Neuronal stem cell (in vitro differentiated cells): ENCODE measurements around the gene BRAF.
"Not testable (repeated sequence)": the region's sequence is repeated elsewhere in the genome, so short reads cannot be mapped to it uniquely, and the experiment has no call there.

Source experiments
- DNase-seq: peaks from one replicate; pipeline ENCODE4 v3.0.0-alpha.2; 2013; ENCODE audit warnings: low spot score
- H2AFZ ChIP-seq: one replicate; pipeline ENCODE4 v1.6.1; 2013; ENCODE audit warnings: mild to moderate bottlenecking, low read length, inconsistent platforms
- H2AK5ac ChIP-seq: 2 replicates; pipeline ENCODE4 v1.6.1; 2013; ENCODE audit warnings: low read depth, mild to moderate bottlenecking, inconsistent platforms, low read length, moderate library complexity, mixed read lengths
- H2BK120ac ChIP-seq: 2 replicates; pipeline ENCODE4 v1.6.1; 2013; ENCODE audit warnings: low read depth, mild to moderate bottlenecking, inconsistent platforms, low read length, moderate library complexity, mixed read lengths
- H2BK12ac ChIP-seq: one replicate; pipeline ENCODE4 v1.6.1; 2013; ENCODE audit warnings: low read length, inconsistent platforms
- H2BK15ac ChIP-seq: 2 replicates; pipeline ENCODE4 v1.6.1; 2013; ENCODE audit warnings: mild to moderate bottlenecking, low read length, inconsistent platforms, mixed read lengths
- H2BK5ac ChIP-seq: one replicate; pipeline ENCODE4 v1.6.1; 2013; ENCODE audit warnings: inconsistent platforms, mild to moderate bottlenecking, low read length, moderate library complexity
- H3K14ac ChIP-seq: one replicate; pipeline ENCODE4 v1.6.1; 2013; ENCODE audit warnings: low read length, inconsistent platforms
- H3K18ac ChIP-seq: 2 replicates; pipeline ENCODE4 v1.6.1; 2013; ENCODE audit warnings: low read length, inconsistent platforms
- H3K23ac ChIP-seq: 2 replicates; pipeline ENCODE4 v1.6.1; 2013; ENCODE audit warnings: low read depth, mild to moderate bottlenecking, mixed read lengths, low read length, inconsistent platforms; ENCODE audit not compliant: poor library complexity
- H3K27ac ChIP-seq: replicated peaks from 3 replicates; pipeline ENCODE4 v1.5.1; 2013; ENCODE audit warnings: low read length, inconsistent platforms
- H3K27me3 ChIP-seq, 3 experiments: 2 replicates each; pipeline ENCODE4 v1.6.1; 2013; ENCODE audit warnings: low read length in 3 of 3, mild to moderate bottlenecking in 2 of 3, inconsistent platforms in 1 of 3, low read depth in 1 of 3, mixed read lengths in 1 of 3, moderate library complexity in 1 of 3; ENCODE audit not compliant: control insufficient read depth in 3 of 3, insufficient read depth in 3 of 3
- H3K36me3 ChIP-seq, 2 donors: replicated peaks in 1 of 2; 2 replicates each; pipeline ENCODE4 v1.6.1; 2013; ENCODE audit warnings: low read length in 2 of 2; ENCODE audit not compliant: control insufficient read depth in 2 of 2, insufficient read depth in 2 of 2
- H3K4ac ChIP-seq: 2 replicates; pipeline ENCODE4 v1.6.1; 2013; ENCODE audit warnings: inconsistent platforms, mild to moderate bottlenecking, low read length, moderate library complexity
- H3K4me1 ChIP-seq, 2 donors: 1 replicate in 1 of 2; 2 replicates in 1 of 2; pipeline ENCODE4 v1.6.1; 2013; ENCODE audit warnings: low read length in 2 of 2, low read depth in 1 of 2; ENCODE audit not compliant: control insufficient read depth in 2 of 2, insufficient read depth in 1 of 2
- H3K4me2 ChIP-seq: one replicate; pipeline ENCODE4 v1.6.1; 2013; ENCODE audit warnings: mild to moderate bottlenecking, low read length, inconsistent platforms; ENCODE audit not compliant: insufficient read depth, poor library complexity, severe bottlenecking
- H3K4me3 ChIP-seq, 2 donors: 2 replicates each; pipeline ENCODE4 v1.5.1; 2013; ENCODE audit warnings: low read length in 2 of 2, mild to moderate bottlenecking in 2 of 2, inconsistent platforms in 1 of 2, moderate library complexity in 1 of 2
- H3K79me1 ChIP-seq: one replicate; pipeline ENCODE4 v1.6.1; 2013; ENCODE audit warnings: low read depth, mild to moderate bottlenecking, inconsistent platforms, low read length, moderate library complexity
- H3K9ac ChIP-seq: one replicate; pipeline ENCODE4 v1.6.1; 2013; ENCODE audit warnings: mild to moderate bottlenecking, low read depth, low read length, inconsistent platforms; ENCODE audit not compliant: poor library complexity
- H3K9me3 ChIP-seq, 2 donors: replicated peaks in 1 of 2; 2 replicates each; pipeline versions ENCODE3 to v1.6.1; 2013; ENCODE audit warnings: low read length in 2 of 2, mild to moderate bottlenecking in 2 of 2, inconsistent platforms in 1 of 2, low read depth in 1 of 2, mixed read lengths in 1 of 2, moderate library complexity in 1 of 2; ENCODE audit not compliant: control insufficient read depth in 2 of 2, insufficient read depth in 1 of 2
- H4K8ac ChIP-seq: one replicate; pipeline ENCODE4 v1.6.1; 2013; ENCODE audit warnings: low read depth, mild to moderate bottlenecking, inconsistent platforms, low read length, moderate library complexity
- H4K91ac ChIP-seq: one replicate; pipeline ENCODE4 v1.6.1; 2013; ENCODE audit warnings: low read length, low read depth, mild to moderate bottlenecking, inconsistent platforms; ENCODE audit not compliant: poor library complexity
- WGBS, 2 donors: extraction: QIAGEN DNeasy Blood & Tissue Kit; methylation state at CpG; one replicate each; pipeline ENCODE4 v1.1.7; 2013; ENCODE audit warnings: missing lambda C conversion rate in 2 of 2, mixed read lengths in 1 of 2; ENCODE audit not compliant: insufficient read length in 2 of 2, insufficient replicate concordance in 1 of 2; ENCODE audit errors: extremely low coverage in 2 of 2; 5-methylcytosine and 5-hydroxymethylcytosine counted together

BRAF gene

DNA sequence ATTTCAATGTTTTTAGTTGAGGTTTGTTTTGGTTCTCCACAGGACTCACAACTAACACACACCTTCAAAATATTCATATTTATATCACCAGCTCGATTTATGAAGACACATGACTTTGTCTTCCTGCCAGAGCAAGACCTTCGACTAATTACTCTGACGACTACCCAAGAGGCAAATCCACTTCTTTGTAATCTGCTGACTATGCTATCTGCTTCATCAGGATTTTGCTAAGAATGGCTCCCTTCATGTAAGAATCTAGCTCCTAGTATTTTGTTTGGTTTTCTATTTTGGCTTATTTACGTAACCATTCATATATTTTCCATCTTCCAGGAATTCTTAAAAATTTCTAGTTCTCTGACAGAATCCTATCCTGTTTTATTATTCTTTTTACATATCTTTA, 93.0 kb downstream of the BRAF start:
- peaks cover 0 to 55% of the 10 kb centered on the region in 2 donors for H3K36me3 ChIP-seq
- no peak overlapping the region for H3K4me2 ChIP-seq
- no peak overlapping the region for H3K23ac ChIP-seq
- no peak overlapping the region for H4K91ac ChIP-seq
- H3K18ac ChIP-seq: no peak overlapping the region
- H3K27ac ChIP-seq: no peak overlapping the region
- no peak overlapping the region for H2BK120ac ChIP-seq
- no peak for DNase-seq
- no peak overlapping the region for H2AK5ac ChIP-seq
- H3K79me1 ChIP-seq: no peaks in the 10 kb centered on the region
- H3K4ac ChIP-seq: no peak overlapping the region
- no peaks in the 10 kb centered on the region for H3K9me3 ChIP-seq
- no CpG with 5 or more reads among the region's 4 CpGs for WGBS, 2 donors
- H2AFZ ChIP-seq: no peak overlapping the region
- H4K8ac ChIP-seq: no peak overlapping the region
- no peak overlapping the region for H3K9ac ChIP-seq
- no peak overlapping the region for H3K14ac ChIP-seq
- no peak overlapping the region for H2BK15ac ChIP-seq
- no peak overlapping the region for H3K4me3 ChIP-seq
- no peaks in the 10 kb centered on the region for H3K4me1 ChIP-seq
- H3K27me3 ChIP-seq: no peaks in the 10 kb centered on the region
- H2BK5ac ChIP-seq: no peak overlapping the region
- H2BK12ac ChIP-seq: no peak overlapping the region

DNA sequence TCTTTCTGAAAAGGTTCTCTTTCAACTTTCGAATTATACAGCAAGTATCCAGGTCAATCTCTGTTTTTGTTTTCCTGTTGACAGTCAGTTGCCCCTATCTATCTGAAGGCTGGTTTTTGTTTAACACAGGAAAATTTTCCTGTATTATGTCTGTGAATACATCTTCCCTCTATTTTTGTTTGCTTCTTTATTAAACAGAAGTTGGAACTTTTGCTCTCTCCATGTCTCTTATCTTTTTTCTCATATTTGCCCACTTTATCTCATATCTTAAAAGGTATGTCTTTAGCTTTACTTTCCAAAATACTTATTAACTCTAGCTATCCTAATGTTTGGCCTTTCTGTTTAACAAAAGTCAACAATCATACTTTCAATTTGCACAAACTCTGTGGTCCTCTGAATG, 95.0 kb downstream of the BRAF start:
- H3K36me3 ChIP-seq: peaks cover 0 to 45% of the 10 kb centered on the region in 2 donors
- no peak overlapping the region for H4K91ac ChIP-seq
- H2BK15ac ChIP-seq: no peak overlapping the region
- no peaks in the 10 kb centered on the region for H3K79me1 ChIP-seq
- no peak overlapping the region for H3K4me2 ChIP-seq
- no peak overlapping the region for H2AFZ ChIP-seq
- H2AK5ac ChIP-seq: no peak overlapping the region
- H3K27ac ChIP-seq: no peak overlapping the region
- H3K4ac ChIP-seq: no peak overlapping the region
- no peak overlapping the region for H3K23ac ChIP-seq
- no peak overlapping the region for H3K18ac ChIP-seq
- no CpG with 5 or more reads among the region's 1 CpG for WGBS, 2 donors
- DNase-seq: no peak
- H3K27me3 ChIP-seq: no peaks in the 10 kb centered on the region
- no peak overlapping the region for H2BK120ac ChIP-seq
- H3K9ac ChIP-seq: no peak overlapping the region
- no peak overlapping the region for H2BK12ac ChIP-seq
- H4K8ac ChIP-seq: no peak overlapping the region
- H3K4me3 ChIP-seq: no peak overlapping the region
- no peak overlapping the region for H2BK5ac ChIP-seq
- H3K14ac ChIP-seq: no peak overlapping the region
- H3K9me3 ChIP-seq: no peaks in the 10 kb centered on the region
- no peaks in the 10 kb centered on the region for H3K4me1 ChIP-seq

DNA sequence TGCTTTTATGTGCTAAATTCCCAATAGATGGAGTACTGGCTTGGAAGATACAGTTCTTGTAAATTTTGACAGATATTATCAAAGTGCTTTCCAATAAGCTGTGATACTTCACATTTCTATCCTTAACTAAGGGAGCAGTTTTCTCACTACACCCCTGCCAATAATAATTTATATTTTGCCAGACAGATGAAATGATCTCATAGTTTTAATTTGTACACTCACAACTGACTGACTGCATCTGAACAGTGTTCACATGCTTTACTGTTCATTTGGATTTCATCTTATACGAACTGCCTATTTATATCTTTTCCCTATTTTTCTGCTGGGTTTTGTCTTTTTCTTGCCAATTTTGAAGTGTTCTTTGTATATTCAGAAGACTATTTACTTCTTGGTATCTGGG, 96.0 kb downstream of the BRAF start:
- Histone ChIP-seq H3K18ac (no peak overlapping the region), H2AFZ (no peak overlapping the region), H3K4me3 (no peak overlapping the region), H3K23ac (no peak overlapping the region), H3K9ac (no peak overlapping the region), H3K14ac (no peak overlapping the region), H3K36me3 (peaks cover 0 to 37% of the 10 kb centered on the region in 2 donors), H2BK5ac (no peak overlapping the region), H3K79me1 (no peaks in the 10 kb centered on the region), H3K27me3 (no peaks in the 10 kb centered on the region), H2BK120ac (no peak overlapping the region), H4K91ac (no peak overlapping the region), H3K4me2 (no peak overlapping the region), H4K8ac (no peak overlapping the region), H3K4ac (no peak overlapping the region), H3K9me3 (no peaks in the 10 kb centered on the region), H2AK5ac (no peak overlapping the region), H2BK12ac (no peak overlapping the region), H3K4me1 (no peaks in the 10 kb centered on the region), H2BK15ac (no peak overlapping the region), H3K27ac (no peak overlapping the region)
- no CpG with 5 or more reads among the region's 1 CpG for WGBS, 2 donors
- no peak for DNase-seq

DNA sequence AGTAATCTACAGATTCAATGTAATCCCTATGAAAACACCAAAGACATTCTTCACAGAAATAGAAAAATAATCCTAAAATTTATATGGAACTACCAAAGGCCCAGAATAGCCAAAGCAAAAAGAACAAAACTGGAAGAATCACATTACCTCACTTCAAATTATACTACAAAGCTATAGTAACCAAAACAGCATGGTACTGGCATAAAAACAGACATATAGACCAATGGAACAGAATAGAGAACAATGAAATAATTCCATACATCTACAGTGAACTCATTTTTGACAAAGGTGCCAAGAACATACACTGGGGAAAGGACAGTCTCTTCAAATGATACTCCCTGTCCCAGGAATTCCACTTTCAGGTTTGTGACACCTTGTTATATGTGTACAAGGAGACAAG, 107.3 kb downstream of the BRAF start:
- H2BK15ac ChIP-seq: not testable (repeated sequence)

More for the DNA sequence above, 107.3 kb downstream of the BRAF start:
- not testable (repeated sequence) for H3K4me2 ChIP-seq, H3K4me3 ChIP-seq, H3K23ac ChIP-seq, H2BK12ac ChIP-seq, H3K4ac ChIP-seq, H3K14ac ChIP-seq, H2AK5ac ChIP-seq, H3K27ac ChIP-seq, H3K27me3 ChIP-seq, H3K18ac ChIP-seq, DNase-seq, H2BK120ac ChIP-seq, H2AFZ ChIP-seq, H3K4me1 ChIP-seq, H2BK5ac ChIP-seq, H3K79me1 ChIP-seq, H4K91ac ChIP-seq, H3K36me3 ChIP-seq, H4K8ac ChIP-seq, H3K9ac ChIP-seq
- H3K9me3 ChIP-seq: peaks cover 0 to 10% of the 10 kb centered on the region in 2 donors
